GM12874 (cell line): ENCODE data around the gene ARHGAP15.
A peak's percentile ranks its signal among the peaks of the same experiment; 100 is the strongest.

Experiments used
- CTCF ChIP-seq: IDR thresholded peaks from 2 replicates; pipeline ENCODE4 v1.5.1; 2011; ENCODE audit warnings: low read depth, mild to moderate bottlenecking, control low read depth, low read length, moderate library complexity; ENCODE audit not compliant: insufficient read depth

The ARHGAP15 gene

DNA sequence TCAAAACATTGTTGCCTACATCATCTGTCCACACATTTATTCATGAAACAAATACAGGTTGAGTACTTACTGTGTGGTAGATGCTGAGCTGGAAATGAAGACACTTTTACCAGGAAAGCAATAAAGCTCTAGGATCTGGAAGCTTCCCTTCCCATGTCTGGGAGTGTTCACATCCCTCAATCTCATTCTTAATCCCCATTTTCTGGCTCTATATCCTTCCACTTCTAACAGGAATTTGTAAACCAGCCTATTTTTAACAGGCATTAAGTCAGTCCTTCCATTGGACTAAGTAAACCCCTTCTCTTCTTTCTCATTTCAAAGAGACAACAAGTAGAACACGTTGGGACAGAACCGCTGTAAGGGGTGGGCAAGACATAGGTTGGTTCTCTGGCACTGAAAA, 589.5 kb downstream of the ARHGAP15 start:
- no peak for TF ChIP-seq CTCF

DNA sequence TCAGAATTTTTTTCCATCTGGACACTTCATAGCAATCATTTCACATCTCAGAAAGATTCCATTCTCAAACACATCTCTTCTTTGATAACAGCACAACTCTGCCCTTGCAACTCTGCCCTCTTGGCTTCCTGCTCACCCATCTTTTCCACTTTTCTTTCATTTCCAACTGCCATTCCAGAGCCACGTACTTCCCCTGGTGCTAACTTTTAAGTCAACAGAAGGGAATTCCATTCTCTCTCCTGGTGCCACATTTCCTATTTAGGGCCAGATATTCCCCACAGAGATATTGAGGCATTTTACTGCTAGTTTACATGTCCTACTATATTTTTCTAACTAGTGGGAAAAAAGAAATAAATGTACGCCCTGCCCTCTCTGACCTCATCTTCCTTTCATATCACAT, 590.2 kb downstream of the ARHGAP15 start:
- TF ChIP-seq CTCF: no peak

- peak; percentile 3; the same call in 1 of the 2 replicates for TF ChIP-seq CTCF
Observed at GRCh38 chr2:143720095-143720664, 591.0 kb downstream of the ARHGAP15 start.

GRCh38 chr2:143725400-143725799, 596.2 kb downstream of the ARHGAP15 start:
- no peak for TF ChIP-seq CTCF

GRCh38 chr2:143726151-143726845, 597.1 kb downstream of the ARHGAP15 start:
- no peak for TF ChIP-seq CTCF

DNA sequence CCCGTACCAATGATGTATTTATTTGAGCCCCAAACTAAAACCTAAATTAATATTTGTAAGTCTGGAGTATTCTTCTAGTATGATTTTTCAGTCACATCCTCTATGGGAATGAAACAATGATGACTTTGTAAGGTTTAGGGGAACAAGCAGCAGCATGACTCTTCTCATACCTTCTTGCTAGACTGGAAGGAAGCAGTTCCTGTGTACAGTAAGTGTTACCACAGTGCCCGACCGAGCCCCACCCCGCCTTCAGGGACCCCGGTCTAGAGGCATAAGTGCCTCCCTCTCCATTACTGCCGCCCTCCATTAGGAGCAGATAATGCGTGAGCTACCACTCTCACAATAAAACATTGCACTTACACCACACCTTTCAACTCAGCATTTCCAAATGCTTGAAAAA, 599.3 kb downstream of the ARHGAP15 start:
- TF ChIP-seq CTCF: no peak

DNA sequence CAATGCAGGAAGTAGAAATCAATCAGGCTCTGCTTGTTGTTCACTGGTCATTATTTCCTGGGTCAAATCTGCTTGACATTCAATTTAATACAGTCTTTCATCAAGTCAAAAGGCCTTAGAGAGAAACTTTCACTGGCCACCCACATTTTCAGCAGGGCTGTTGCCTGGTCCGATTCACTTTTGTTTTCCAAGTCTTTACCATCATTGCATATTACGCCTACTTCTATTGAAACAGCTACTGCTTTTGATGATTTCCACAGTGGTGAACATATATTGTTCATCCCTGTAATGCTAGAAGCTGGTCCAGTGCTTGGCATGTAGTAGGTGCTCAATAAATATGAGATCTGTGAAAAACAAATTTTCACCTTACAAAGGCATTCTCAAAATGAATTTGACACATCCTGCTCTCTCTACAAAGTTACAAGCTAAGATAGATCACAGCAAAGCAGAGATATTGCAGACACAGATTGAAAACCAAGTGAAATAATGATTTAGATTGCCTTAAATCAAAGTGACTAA, 600.1 kb downstream of the ARHGAP15 start:
- TF ChIP-seq CTCF: no peak
